Measurements from ENCODE around the gene EPHA1.
A peak's percentile ranks its signal among the peaks of the same experiment; 100 is the strongest.

EPHA1 gene

GRCh38 chr7:143388491-143389101 lies 20.1 kb downstream of the EPHA1 start:
- no peak for DNase-seq (ENCODE audit: low read depth)

- DNase-seq (ENCODE audit: low read depth) = no peak
Measured at GRCh38 chr7:143388051-143388450, 20.6 kb downstream of the EPHA1 start.

- DNase-seq (ENCODE audit: low read depth) = no peak
Measured at GRCh38 chr7:143387156-143387975, 21.3 kb downstream of the EPHA1 start.

GRCh38 chr7:143385891-143386781 lies 22.5 kb downstream of the EPHA1 start:
- no peak for DNase-seq (ENCODE audit: low read depth)

GRCh38 chr7:143384661-143385631 lies 23.7 kb downstream of the EPHA1 start:
- DNase-seq (ENCODE audit: low read depth) = no peak

- no peak for DNase-seq (ENCODE audit: low read depth)
Measured at GRCh38 chr7:143384148-143384547, 24.5 kb downstream of the EPHA1 start.

GRCh38 chr7:143383642-143383957 lies 25.1 kb downstream of the EPHA1 start:
- no peak for DNase-seq (ENCODE audit: low read depth)

GRCh38 chr7:143382791-143383641 lies 25.6 kb downstream of the EPHA1 start:
- DNase-seq (ENCODE audit: low read depth) = no peak

GRCh38 chr7:143382126-143382790 lies 26.4 kb downstream of the EPHA1 start:
- no peak for DNase-seq (ENCODE audit: low read depth)

- no peak for DNase-seq (ENCODE audit: low read depth)
Measured at GRCh38 chr7:143381427-143382125, 27.1 kb downstream of the EPHA1 start.

GRCh38 chr7:143380646-143381426 lies 27.8 kb downstream of the EPHA1 start, which contains the start of gene ZYX:
Gene ZYX, plus strand, starts transcription at chr7:143381345. Its CDS starts 227 bp downstream, at chr7:143381572.
- DNase-seq (ENCODE audit: low read depth) = peak; percentile 85

- DNase-seq (ENCODE audit: low read depth) = peak; percentile 63
Measured at GRCh38 chr7:143380260-143380645, 28.4 kb downstream of the EPHA1 start.

GRCh38 chr7:143379611-143380259 lies 28.9 kb downstream of the EPHA1 start:
- no peak for DNase-seq (ENCODE audit: low read depth)

GRCh38 chr7:143376396-143376795 lies 32.3 kb downstream of the EPHA1 start:
- no peak for DNase-seq (ENCODE audit: low read depth)

GRCh38 chr7:143375298-143376034 lies 33.2 kb downstream of the EPHA1 start:
- peak; percentile 48 for DNase-seq (ENCODE audit: low read depth)

GRCh38 chr7:143374561-143374960 lies 34.1 kb downstream of the EPHA1 start:
- no peak for DNase-seq (ENCODE audit: low read depth)

GRCh38 chr7:143373255-143373794 lies 35.3 kb downstream of the EPHA1 start:
- no peak for DNase-seq (ENCODE audit: low read depth)
